Small intestine (tissue), 7 donors: ENCODE data around the gene SLC1A7. TPM values are rescaled to one million over a fixed set of nuclear protein-coding genes. Genes with fewer than 3 reads are reported as not detected.

Source experiments
- DNase-seq, 2 donors: peaks; one replicate each; pipeline versions ENCODE4 v3.0.0 to v3.0.0-alpha.2; 2013
- FAIRE-seq: peaks from 2 replicates; lab custom pipeline; 2012; peaks lifted over from hg19 to GRCh38; lab: Jason Lieb, UNC
- H3K27ac ChIP-seq, 3 donors: one replicate each; pipeline ENCODE4 v1.5.1; 2013; ENCODE audit warnings: low read length in 2 of 3, mild to moderate bottlenecking in 2 of 3, control low read depth in 1 of 3, inconsistent platforms in 1 of 3, low read depth in 1 of 3, moderate library complexity in 1 of 3
- H3K27me3 ChIP-seq, 3 donors: one replicate each; pipeline ENCODE4 v1.6.1; 2013; ENCODE audit warnings: low read length in 3 of 3, inconsistent platforms in 1 of 3; ENCODE audit not compliant: control insufficient read depth in 3 of 3, insufficient read depth in 3 of 3
- H3K36me3 ChIP-seq, 3 donors: one replicate each; pipeline ENCODE4 v1.6.1; 2013; ENCODE audit warnings: low read length in 3 of 3, inconsistent platforms in 1 of 3, low read depth in 1 of 3, mild to moderate bottlenecking in 1 of 3, moderate library complexity in 1 of 3; ENCODE audit not compliant: control insufficient read depth in 3 of 3, insufficient read depth in 2 of 3
- H3K4me1 ChIP-seq, 3 donors: one replicate each; pipeline ENCODE4 v1.6.1; 2013; ENCODE audit warnings: low read length in 2 of 3, inconsistent platforms in 1 of 3, low read depth in 1 of 3, mild to moderate bottlenecking in 1 of 3, moderate library complexity in 1 of 3; ENCODE audit not compliant: control insufficient read depth in 3 of 3, insufficient read depth in 2 of 3
- H3K4me3 ChIP-seq, 3 donors: one replicate each; pipeline ENCODE4 v1.5.1; 2013; ENCODE audit warnings: low read length in 3 of 3, control low read depth in 1 of 3, inconsistent platforms in 1 of 3, low read depth in 1 of 3, mild to moderate bottlenecking in 1 of 3, moderate library complexity in 1 of 3
- H3K9me3 ChIP-seq, 2 donors: one replicate each; pipeline ENCODE4 v1.6.1; 2013; ENCODE audit warnings: low read depth in 1 of 2, low read length in 1 of 2; ENCODE audit not compliant: control insufficient read depth in 2 of 2, insufficient read depth in 1 of 2
- WGBS, 3 donors: extraction: QIAGEN DNeasy Blood & Tissue Kit; methylation state at CpG; one replicate each; pipeline ENCODE4 v1.1.7; 2013; 5-methylcytosine and 5-hydroxymethylcytosine counted together
- polyA plus RNA-seq, 4 donors: library from polyadenylated mRNA; stranded (reverse) in 3 of 4; unstranded in 1 of 4; fragments of 200-250 nt in 3 of 4; fragments of 120-200 nt in 1 of 4; gene quantifications; one replicate each; pipeline versions ENCODE4 v1.2.1 to v1.2.3, GENCODE V29; 2013
- donor health status: healthy with polysubstance abuse.
- donor health status: control.
- donor health status: control.
- donor health status: Bipolar disorder and iron deficiency.
- donor health status: healthy.

Gene SLC1A7
- polyA plus RNA-seq, 4 donors: 0.32 to 9.2 (median 4.7) TPM

DNA sequence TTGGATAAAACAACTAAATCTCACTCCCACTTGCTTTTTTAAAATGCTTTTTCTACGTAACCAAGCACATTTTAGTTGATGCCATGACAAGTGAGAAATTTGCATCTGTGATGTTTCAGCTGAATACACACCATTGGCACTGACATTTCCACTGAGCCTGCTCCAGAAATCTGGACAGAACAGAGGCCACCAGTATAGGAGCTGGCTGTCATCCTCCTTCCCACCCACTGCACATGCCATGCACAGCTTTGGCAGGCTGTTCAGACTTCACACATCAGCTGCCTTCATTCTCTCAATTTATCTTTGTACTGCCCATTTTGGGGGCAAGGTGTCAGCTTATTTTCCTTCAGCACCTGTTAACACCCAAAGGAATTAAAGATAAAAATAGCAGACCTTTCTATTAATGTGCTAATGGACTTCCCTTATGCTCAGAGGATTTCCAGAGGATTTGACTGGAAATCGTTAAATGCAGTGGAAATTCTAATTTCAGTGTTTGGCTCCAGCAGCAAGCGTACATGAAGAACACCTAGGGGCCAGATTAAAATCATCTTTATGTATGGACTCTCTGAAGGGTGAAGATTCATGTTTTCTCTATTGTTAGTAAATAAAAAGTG is 93.4 kb downstream of the SLC1A7 start:
- H3K4me1 ChIP-seq: peaks cover 0 to 4% (median 0%) of the 10 kb centered on the region in 3 donors
- H3K27me3 ChIP-seq: no peaks in the 10 kb centered on the region
- 90 to 97% (median 95%) methylated on average over 3 of the region's 3 CpGs for WGBS, 3 donors
- DNase-seq (no peak), FAIRE-seq (no peak)
- H3K9me3 ChIP-seq: no peaks in the 10 kb centered on the region
- H3K36me3 ChIP-seq: peaks cover 0 to 17% (median 15%) of the 10 kb centered on the region in 3 donors
- no peak overlapping the region for H3K4me3 ChIP-seq
- no peak overlapping the region for H3K27ac ChIP-seq

DNA sequence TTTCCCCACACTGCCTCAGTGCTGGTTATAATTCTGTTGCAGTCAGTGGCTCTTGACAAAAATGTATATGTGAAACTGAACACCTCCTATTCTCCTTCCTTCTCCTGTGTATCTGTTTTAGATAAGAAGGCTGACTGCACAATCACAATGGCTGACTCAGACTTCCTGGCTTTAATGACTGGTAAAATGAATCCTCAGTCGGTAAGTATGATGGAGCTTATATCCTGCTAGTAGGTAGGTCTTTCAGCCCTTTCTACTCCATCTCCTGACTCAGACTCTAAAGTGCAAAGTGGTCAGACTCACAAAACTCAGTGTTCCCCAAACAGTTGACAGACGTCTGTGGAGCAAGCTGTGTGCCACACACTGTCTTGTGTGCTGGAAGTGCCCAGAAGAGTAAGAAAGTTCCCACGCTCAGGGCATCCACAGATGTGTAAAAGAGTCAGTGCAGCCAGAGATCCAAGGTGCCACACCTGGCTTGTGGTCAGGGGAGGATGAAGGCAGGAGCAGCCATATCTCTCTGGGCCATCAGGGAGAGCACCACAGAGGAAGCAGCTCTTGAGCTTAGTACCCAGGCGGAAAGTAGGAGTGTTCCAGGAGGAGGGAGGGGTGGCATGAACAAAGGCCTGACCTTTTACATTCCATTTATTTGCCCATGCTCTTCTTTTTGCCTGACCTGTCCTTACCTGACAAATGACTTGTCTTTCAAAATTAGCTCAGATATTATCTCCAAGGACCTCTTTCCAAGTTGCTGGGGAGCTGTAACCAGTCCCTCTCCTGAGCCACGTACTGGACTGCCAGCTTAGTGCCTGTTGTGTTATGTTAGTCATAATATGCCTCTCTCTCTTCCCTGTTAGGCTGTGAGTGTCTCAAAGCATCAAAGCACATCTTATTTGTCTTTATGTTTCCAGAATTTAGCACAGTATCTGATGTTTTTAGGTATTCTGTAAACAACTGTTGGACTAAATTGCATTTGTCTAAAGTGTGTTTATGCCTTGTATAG is 94.4 kb downstream of the SLC1A7 start:
- peak overlapping the region in 1 of 3 donors; percentile 42 for H3K27ac ChIP-seq
- peak in 1 of 2 donors; percentile 58 for DNase-seq
- H3K4me3 ChIP-seq: no peak overlapping the region
- H3K4me1 ChIP-seq: peaks cover 0 to 4% (median 0%) of the 10 kb centered on the region in 3 donors
- no peaks in the 10 kb centered on the region for H3K9me3 ChIP-seq
- 70 to 77% (median 72%) methylated on average over 5 of the region's 5 CpGs for WGBS, 3 donors
- H3K27me3 ChIP-seq: no peaks in the 10 kb centered on the region
- FAIRE-seq: no peak
- H3K36me3 ChIP-seq: peaks cover 0 to 14% (median 12%) of the 10 kb centered on the region in 3 donors

DNA sequence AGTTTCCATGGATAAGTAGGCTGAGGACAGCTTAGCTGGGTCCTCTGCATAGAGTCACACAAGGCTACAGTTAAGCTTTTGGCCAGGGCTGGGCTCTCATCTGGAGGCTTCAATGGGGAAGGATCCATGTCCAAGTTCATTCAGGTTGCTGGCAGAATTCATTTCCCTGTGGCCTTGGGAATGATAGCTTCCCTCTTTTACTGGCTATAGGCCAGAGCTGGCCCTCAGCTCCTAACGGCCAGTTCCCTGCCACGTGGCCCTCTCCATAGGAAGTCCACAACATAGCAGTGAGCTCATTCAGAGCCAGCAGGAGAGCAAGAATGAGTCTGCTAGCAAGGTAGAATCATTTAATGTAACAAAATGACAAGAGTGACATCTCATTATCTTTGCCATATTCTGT is 95.5 kb downstream of the SLC1A7 start:
- DNase-seq (peak in 1 of 2 donors; percentile 15), FAIRE-seq (no peak)
- peaks cover 0 to 4% (median 0%) of the 10 kb centered on the region in 3 donors for H3K4me1 ChIP-seq
- H3K27ac ChIP-seq: peak overlapping the region in 1 of 3 donors; percentile 4
- H3K27me3 ChIP-seq: no peaks in the 10 kb centered on the region
- no peaks in the 10 kb centered on the region for H3K9me3 ChIP-seq
- H3K4me3 ChIP-seq: no peak overlapping the region
- WGBS, 3 donors: 38 to 51% (median 49%) methylated on average over 2 of the region's 2 CpGs
- H3K36me3 ChIP-seq: peaks cover 0 to 14% (median 10%) of the 10 kb centered on the region in 3 donors

DNA sequence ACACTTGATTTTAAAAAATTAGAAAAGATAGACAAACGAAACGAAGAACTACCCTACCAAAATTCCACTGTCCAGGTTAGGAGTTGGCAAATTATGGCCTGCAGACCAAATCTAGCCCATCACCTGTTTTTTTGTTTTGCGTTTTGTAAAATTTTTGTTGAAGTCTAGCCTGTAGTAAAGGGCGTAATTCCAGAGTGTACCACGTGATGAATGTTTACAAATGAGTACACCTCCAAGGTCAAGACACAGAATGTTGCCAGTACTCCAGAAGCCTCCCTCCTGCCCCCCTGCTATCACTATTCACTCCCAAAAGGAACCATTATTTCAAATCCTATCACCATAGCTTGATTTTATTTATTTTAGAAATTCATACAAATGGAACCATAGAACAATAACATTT is 97.5 kb downstream of the SLC1A7 start:
- H3K4me3 ChIP-seq: no peak overlapping the region
- H3K36me3 ChIP-seq: peaks cover 4 to 14% (median 6%) of the 10 kb centered on the region in 3 donors
- FAIRE-seq (no peak), DNase-seq (no peak)
- H3K4me1 ChIP-seq: peaks cover 0 to 4% (median 0%) of the 10 kb centered on the region in 3 donors
- H3K27me3 ChIP-seq: no peaks in the 10 kb centered on the region
- no peak overlapping the region for H3K27ac ChIP-seq
- H3K9me3 ChIP-seq: no peaks in the 10 kb centered on the region
- 79 to 86% (median 84%) methylated on average over 5 of the region's 5 CpGs for WGBS, 3 donors

DNA sequence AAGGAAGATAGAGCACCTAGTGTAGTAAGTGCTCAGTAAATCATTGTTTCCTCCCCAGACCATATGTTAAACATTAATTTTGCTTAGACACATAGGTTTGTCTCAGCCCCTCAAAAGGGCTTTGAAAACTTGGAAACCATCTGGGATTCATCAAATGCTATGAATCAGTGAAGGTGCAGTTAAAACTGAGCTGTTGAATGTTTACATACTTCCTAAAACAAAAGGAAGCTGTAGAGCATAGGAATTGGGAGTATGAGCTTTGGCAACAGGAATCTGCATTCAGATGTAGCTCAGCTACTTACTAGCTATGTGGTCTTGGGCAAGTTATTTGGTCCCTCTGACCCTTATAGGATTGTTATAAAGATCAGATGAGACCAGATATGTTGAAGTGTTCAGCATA is 99.2 kb downstream of the SLC1A7 start:
- H3K27me3 ChIP-seq: no peaks in the 10 kb centered on the region
- H3K36me3 ChIP-seq: peaks cover 4 to 19% (median 14%) of the 10 kb centered on the region in 3 donors
- peaks cover 0 to 4% (median 0%) of the 10 kb centered on the region in 3 donors for H3K4me1 ChIP-seq
- H3K27ac ChIP-seq: no peak overlapping the region
- DNase-seq (no peak), FAIRE-seq (no peak)
- H3K9me3 ChIP-seq: no peaks in the 10 kb centered on the region
- H3K4me3 ChIP-seq: no peak overlapping the region

DNA sequence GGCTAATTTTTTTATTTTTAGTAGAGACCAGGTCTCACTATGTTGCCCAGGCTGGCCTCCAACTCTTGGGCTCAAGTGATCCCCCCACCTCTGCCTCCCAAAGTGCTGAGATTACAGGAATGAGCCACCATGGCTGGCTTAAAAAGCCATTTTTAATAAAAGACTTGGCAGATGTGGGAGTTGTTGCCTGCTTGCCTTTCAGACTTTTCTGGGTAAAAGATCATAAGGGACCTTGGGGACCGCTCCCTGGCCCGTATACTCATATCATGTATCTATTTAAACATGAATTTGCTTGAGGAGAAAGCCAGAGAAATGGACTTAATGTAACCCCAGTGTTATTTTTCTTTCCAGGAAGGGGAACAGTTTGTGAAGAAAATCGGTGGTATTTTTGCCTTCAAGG is 103.9 kb downstream of the SLC1A7 start:
- Histone ChIP-seq H3K4me3 (no peak overlapping the region), H3K27me3 (no peaks in the 10 kb centered on the region), H3K27ac (no peak overlapping the region), H3K36me3 (peaks cover 4 to 16% (median 15%) of the 10 kb centered on the region in 3 donors), H3K4me1 (no peaks in the 10 kb centered on the region), H3K9me3 (no peaks in the 10 kb centered on the region)
- DNase-seq: no peak
- FAIRE-seq: no peak
- 92 to 94% (median 94%) methylated on average over 3 of the region's 3 CpGs for WGBS, 3 donors

Other genes starting within 250 kb of the SLC1A7 start
- 100 to 1,000 TPM in 3 of 4 donors, 10 to 100 TPM in 1; 67.4 to 302 (median 237) TPM for gene ECHDC2, start 220.9 kb downstream of the SLC1A7 start, polyA plus RNA-seq
- gene SCP2, start 215.4 kb downstream of the SLC1A7 start, polyA plus RNA-seq: 100 to 1,000 TPM; 239 to 852 (median 427) TPM
- 10 to 100 TPM in 1 of 4 donors, 1 to 10 TPM in 2, under 1 TPM in 1; 0.45 to 26.4 (median 1.6) TPM for gene PODN, start 80.4 kb downstream of the SLC1A7 start, polyA plus RNA-seq
- 10 to 100 TPM; 28.1 to 37.4 (median 35.3) TPM for gene CPT2, start 54.2 kb upstream of the SLC1A7 start, polyA plus RNA-seq
- 10 to 100 TPM; 40.0 to 59.2 (median 49.6) TPM for gene CZIB, start 78.0 kb upstream of the SLC1A7 start, polyA plus RNA-seq
- 100 to 1,000 TPM in 1 of 4 donors, 10 to 100 TPM in 3; 70.3 to 116 (median 85.2) TPM for gene MAGOH, start 95.9 kb upstream of the SLC1A7 start, polyA plus RNA-seq
- 1 to 10 TPM in 2 of 4 donors, under 1 TPM in 1, not detected in 1; 0.27 to 4.5 (median 2.1) TPM for gene LRP8, start 185.4 kb upstream of the SLC1A7 start, polyA plus RNA-seq